HG03108 (cell line): ENCODE results near the gene HELZ.
A peak's percentile ranks its signal among the peaks of the same experiment; 100 is the strongest.
"Not testable (repeated sequence)": the region's sequence is repeated elsewhere in the genome, so short reads cannot be mapped to it uniquely, and the experiment has no call there.

ENCODE experiments used
- ATAC-seq: cut with Tn5 transposase; IDR thresholded peaks from one replicate; pipeline ENCODE4 v1.9.1; 2021; ENCODE audit warnings: moderate library complexity; ENCODE audit not compliant: unreplicated experiment

HELZ gene

DNA sequence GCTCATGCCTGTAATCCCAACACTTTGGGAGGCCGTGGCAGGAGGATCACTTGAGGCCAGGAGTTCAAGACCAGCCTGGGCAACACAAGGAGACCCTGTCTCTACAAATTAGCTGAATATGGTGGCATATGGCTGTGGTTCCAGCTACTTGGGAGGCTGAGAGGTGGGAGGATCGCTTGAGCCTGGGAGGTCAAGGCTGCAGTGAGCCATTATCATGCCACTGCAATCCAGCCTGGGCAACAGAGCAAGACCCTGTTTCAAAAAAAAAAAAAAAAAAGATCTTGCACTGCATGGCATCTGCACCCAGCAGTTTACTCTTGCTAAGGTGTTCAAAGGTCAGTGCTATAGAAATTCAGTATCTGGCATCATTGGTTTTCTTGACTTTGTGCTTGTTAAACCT lies 26.2 kb upstream of the HELZ start:
- not testable (repeated sequence) for ATAC-seq

DNA sequence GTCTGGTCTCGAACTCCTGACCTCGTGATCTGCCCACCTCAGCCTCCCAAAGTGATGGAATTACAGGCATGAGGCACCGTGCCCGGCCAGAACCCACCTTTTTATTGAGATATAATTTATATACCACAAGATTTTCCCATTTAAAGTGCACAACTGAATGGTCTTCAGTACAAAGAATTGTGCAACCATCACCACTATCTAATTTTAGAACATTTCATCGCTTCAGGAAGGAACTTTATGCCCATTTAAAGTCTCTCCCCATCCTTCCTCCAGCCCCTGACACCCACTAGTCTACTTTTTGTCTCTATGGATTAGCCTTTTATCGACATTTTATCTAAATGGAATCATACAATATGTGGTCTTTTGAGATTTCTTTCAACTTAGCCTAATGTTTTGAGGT lies 25.4 kb upstream of the HELZ start:
- ATAC-seq = no peak

DNA sequence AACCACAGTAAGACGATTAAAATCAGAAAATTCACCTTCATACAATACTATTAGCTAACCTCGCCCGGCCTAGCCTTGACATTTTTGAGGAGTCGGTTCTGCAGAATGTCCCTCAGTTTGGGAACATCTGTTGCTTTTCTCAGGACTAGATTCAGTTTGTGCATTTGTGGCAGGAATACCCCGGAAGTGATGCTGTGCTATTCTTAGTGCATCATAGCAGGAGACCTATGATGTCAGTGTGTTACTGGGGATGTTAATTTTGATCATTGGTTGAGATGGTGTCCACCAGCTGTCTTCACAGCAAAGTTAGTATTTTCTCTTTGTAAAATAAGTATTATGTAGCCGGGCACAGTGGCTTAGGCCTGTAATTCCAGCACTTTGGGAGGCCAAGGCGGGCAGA lies 21.5 kb upstream of the HELZ start:
- no peak for ATAC-seq

DNA sequence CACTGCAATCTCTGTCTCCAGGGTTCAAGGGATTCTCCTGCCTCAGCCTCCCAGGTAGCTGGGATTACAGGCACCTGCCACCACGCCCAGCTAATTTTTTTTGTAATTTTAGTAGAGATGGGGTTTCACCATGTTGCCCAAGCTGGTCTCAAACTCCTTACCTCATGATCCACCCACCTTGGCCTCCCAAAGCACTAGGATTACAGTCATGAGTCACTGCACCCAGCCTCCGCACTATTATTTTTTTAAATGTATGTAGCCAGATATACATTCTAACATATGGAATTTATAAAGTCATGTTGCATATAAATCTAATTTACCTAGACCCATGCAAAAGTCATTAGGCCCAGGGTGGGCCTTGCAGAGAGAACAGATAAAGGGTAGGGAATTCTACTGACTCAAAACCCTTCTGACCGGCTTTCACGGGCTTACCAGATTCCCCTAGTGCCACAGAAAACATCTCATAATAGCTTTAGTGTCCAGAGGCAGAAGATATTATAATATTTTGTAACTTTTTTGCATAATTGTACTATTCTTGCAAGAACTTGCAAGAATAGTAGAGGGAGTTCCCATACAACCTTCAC lies 20.5 kb upstream of the HELZ start:
- ATAC-seq = no peak

DNA sequence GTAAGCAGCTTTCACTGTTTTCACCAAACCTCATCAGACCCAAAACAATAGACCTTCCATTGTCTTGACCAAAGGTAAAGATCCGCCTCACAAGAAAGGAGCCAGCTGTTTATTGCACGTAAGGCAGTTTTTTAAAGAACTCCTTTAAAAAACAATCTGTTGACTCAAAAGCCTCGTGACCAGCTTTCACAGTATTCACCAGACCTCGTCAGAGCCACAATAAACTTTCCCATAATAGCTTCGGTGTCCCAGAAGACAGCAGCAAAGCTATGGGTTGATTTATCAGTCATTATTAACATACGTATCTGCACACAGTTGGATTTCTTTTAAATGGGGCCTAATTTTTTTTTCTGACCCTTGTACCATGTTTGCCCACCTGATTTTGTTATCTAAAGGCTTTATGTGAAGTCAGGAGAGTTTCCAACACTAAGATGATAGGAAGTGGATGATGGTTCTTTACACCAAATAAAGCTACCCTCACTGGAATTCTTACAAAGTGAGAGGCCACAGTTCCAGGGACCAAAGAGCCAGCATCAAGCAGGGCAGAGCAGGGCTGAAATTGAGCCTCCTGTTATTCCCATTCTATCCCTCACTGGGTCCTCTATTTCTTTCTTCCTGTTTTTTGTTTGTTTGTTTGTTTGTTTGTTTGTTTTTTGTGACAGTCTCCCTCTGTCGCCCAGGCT lies 17.6 kb upstream of the HELZ start:
- ATAC-seq = no peak

DNA sequence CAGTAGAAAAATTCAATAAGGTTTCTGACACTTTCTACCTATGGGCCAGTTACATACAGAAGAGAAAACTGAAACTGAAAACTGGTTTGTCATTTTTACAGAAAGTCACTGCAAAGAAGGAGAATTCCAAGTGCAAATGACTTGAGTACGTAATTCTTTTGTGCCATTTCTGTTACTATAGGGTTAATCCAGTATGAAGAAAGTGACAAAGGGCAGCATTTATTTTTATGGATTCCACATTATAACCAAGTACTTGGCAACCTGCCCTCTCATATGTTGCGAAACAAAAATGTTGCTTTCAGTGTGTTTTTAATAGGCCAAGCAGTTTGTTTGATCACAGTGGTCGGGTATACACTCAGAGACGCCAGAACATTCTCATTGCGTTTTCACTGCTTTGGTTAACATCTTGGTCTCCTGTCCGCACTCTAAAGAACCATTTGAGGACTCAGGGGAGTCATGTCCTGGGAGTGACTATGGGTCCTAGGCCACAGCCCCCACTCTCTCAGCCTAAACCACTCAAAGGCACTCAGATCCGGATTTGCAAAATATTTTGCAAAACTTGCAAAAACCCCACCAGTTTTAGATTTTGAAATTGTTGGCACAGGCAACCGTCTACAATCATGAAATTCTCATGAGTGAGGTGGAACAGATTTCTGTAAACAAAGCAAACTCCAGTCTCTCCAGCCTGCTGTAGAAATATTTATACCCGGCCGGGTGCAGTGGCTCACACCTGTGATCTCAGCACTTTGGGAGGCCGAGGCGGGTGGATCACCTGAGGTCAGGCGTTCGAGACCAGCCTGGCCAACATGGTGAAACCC lies 15.4 kb upstream of the HELZ start:
- ATAC-seq = no peak

DNA sequence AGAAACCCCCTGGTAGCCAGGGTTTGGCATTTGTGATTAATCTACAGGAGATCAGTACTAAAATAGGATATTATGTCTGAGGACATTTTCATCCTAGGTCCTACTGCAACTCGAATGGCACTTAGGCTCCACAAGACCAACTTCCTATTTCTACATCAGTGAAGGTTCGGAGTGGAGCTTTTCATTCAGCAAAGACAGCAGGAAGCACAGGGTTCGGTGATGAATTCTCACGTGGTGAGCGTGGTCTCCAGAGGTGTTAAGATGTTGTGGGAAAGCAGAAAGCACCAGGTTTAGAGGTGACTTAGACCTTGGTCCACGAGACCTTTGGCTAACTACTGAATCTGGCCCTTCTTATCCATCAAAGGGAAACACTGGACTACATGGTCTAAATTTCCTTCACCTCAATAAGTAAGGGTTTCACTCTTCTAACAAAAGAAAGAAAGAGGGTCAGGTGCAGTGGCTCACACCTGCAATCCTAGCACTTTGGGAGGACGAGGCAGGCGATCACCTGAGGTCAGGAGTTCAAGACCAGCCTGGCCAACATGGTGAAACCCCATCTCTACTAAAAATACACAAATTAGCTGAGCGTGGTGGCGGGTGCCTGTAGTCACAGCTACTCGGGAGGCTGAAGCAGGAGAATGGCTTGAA lies 13.9 kb upstream of the HELZ start:
- ATAC-seq = no peak

DNA sequence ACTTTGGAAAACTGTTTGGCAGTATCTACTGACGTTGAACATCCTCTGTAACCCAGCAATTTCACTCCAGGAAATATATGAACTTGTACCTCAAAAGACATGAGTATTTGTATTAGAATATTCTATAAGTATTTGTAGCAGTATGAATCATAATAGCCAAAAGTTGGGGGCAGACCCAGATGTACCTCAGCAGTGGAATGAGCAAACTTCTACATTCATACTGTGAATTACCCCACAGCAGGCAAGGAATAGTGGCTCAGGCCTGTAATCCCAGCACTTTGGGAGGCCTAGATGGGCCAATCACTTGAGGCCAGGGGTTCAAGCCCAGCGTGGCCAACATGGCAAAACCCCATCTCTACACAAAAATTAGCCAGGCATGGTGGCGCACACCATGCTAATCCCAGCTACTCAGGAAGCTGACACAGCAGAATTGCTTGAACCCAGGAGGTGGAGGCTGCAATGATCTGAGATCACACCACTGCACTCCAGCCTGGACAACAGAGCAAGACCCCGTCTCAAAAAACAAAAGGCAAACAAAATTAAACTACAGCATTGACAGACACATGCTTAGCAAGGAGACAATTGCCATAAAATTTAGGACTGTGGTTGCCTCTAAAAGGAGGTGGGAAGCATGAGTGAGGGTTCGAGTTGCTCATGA lies 11.2 kb upstream of the HELZ start:
- no peak for ATAC-seq

DNA sequence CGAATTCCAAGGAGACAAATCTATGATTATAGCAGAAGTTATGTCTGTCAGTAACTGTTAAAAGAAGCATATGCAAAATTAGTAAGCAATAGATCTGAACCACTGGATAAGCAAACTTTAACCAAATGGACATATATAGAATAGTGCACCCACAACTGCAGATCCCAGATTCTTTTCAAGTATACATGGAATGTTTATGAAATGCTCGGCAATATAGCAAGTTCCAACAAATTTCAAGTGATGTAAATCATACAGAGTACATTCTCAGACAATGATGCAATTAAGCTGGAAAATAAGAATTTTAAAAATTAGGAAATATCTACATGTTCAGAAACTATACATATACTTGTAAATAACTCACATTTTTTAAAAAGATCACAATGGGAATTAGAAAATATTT lies 8.4 kb upstream of the HELZ start:
- no peak for ATAC-seq

DNA sequence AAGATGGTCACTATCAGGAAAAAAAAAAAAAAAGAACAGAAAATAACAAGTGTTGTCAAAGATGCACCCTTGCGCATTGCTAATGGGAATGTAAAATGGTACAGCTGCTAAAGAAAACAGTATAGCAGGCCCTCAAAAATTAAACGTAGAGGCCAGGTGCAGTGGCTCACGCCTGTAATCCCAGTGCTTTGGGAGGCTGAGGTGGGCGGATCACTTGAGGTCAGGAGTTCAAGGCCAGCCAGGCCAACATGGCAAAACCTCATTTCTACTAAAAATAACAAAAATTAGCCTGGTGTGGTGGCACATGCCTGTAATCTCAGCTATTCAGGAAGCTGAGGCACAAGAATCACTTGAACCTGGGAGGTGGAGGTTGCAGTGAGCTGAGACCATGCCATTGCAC lies 6.6 kb upstream of the HELZ start:
- ATAC-seq = not testable (repeated sequence)

DNA sequence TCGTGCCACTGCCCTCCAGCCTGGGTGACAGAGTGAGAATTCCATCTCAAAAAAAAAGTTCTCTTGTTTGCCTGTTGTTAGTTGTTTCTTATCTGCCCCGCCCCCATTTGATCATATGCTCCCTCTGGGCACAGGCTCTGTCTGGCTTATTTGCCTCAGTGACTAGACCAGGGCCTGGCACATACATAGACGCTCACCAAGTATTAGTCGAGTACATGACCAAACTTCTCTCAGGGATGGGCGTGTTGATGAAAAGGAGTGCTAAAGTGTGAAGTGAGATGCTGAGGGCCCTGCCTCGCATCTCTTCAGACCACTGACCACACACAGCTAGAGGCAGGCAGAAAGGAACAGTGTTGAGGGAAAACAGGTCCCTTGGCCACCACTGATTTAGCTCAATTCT lies 3.3 kb upstream of the HELZ start:
- ATAC-seq = no peak

DNA sequence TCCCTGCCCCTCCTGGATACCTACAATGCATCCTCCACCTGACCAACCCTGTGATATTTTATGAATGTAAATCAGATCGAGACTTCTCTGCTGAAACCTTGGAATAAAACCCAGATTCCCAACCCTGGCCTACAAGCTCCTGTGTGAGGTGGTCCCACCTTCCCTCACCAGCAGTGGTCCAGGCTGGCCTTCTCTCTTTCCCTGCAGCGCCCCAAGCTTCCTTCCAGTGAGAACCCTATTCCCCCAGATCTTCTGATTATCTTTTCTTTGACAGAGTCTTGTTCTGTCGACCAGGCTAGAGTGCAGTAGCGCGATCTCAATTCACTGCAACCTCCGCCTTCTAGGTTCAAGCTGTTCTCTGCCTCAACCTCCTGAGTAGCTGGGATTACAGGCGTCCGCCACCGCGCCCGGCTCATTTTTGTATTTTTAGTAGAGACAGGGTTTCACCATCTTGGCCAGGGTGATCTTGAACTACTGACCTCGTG lies 2.5 kb upstream of the HELZ start:
- ATAC-seq = no peak

DNA sequence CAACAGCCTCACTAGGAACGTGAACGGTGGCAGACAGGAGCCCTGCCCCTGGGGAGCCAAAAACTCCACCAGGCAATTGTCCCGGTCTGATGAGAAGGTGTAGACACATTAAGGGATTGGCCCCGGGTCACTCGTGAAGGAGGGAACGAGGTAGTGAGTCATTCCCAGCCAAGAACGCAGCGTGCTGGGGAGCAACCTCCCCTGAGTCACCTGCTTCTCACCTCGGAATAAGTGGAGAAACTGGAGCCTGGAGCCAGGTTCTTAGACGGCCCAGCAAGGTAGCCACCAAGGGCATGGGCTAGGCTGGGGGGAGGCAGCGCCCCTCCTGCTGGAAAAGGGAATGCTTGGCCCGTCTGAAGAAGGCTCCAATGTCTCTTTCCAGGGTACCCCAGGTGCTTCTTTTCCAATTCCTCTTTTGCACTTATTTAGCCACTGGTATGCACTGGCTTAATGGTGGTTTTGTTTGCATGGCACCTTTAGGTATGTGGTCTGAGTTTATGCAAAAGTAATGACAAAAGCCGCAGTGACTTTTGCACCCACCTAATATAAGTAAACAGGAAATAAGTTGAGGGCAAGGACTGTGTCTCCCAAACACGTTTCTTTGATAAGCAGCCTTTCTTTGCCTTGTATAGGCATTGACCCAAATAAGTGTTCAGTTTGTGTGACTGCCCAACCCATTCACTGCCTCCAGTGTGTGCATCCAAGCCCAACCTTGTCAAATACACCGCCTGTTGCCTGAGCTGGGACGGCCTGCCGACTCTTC lies 1.8 kb upstream of the HELZ start:
- ATAC-seq = peak; percentile 63

DNA sequence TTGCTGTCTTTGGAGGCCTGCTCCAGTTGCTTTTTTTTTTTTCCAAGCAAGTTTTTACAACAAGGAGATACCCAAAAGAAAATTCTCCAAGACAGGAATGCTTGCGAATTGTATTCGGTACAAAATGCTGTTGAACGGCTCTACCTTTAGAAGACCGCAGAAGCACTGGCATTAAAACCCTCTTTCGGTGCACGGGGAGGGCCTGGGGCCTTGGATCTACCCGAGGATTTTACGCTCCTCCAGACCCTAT lies 1.3 kb upstream of the HELZ start:
- ATAC-seq = no peak

DNA sequence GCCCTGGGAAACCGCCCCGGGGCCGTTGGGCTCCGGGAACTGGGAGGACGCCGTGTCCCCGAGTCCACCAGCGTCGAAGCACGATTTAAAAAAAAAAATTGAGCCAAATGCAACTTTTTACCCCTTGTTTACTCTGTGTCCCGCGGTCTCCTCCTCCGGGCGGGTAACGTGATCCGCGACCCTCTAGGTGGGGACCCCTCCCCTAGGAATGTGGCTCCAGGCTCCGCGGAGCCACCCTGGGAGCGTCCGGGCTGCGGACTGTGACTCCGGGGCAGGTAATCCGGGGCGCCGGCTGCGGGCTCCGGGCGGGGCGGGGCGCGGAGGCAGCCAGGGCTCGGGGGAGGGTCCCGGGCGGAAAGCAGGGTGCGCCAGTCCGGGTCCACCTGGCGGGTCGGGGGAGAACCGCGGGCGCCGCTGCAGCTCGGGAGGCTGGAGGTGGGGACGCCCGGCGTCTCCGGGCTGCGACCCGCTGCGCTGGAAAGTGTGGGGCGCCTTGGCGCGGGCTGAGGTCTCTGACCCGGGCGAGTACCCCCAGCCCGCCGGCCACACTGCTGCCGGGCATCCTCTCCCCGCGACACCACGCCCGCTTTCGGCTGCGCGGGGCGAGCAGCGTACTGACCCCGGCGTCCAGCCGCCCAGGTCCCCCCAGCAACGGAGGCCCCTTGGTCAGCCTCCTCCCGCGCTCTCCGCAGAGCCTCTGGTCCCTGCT lies 852 bp upstream of the HELZ start:
- no peak for ATAC-seq

DNA sequence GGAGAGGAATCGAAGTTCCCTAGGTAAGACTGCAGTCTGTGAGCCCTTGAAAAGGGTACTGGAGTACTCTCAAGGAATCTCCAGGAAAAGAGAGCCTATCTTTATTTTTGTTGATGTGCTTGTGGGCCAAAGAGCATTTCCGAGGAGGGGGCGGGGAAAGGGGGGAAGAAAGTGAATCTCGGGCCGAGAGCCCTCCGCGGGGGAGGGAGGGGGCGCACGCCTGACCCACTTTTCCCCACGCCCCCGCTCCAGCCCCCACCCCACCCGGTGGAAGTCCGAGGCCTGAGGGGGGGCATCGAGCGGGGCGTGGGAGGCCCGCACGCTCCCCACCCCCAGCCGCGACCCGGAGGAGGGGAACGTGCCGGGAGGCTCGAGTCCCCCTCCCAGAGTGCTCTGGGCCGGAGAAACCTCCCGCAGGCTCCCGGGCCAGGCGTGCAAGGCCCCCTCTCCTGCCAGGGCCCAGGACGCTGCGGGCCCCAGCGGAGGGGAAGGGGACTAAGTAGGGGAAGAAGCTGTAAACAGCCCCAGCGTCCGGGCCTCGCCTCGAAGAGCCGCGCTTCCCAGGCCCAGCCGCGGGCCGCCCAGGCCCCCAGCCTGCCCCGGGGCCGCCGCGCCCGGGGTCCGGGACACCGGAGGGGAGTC lies 444 bp downstream of the HELZ start:
- peak; percentile 10 for ATAC-seq

DNA sequence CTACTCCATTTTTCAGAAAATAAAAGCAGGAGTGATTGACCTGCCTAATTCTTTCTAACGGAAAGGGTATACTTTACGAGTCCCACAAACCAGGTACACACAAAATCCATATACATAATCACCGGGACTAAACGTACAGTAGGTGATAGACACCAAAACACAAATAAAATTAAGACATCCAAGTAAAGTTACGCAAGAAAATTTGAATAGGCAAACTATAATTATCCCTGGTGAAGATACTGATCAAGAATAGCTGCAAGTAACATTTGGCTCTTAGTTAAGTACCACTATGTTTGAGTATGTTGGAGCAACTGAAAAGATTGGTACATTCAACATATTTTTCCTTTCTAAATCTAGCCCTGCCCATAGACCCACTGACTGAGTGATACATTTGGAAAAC lies 1.7 kb downstream of the HELZ start:
- no peak for ATAC-seq

DNA sequence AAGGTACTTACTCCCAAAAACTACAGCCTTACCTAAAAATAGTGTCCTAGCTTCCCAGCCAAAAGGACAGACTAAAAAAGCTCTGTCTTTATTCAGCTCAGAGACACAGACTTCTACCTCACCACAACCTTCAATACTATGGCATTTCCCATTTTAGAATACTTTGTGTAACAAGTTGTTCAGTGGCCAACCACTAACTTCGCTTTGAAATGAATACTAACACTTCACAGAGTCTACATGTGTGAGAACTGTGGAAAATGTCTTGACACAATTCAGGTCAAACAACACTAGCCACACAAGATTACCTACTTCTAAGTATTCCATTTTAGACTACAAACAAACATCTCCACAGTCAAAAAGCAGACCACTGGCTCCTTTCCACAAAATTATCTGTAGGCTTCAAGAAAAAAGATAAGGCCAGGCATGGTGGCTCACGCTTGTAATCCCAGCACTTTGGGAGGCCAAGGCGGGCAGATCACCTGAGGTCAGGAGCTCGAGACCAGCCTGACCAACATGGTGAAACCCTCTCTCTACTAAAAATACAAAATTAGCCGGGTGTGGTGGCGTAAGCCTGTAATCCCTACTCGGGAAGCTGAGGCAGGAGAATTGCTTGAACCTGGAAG lies 3.2 kb downstream of the HELZ start:
- no peak for ATAC-seq

DNA sequence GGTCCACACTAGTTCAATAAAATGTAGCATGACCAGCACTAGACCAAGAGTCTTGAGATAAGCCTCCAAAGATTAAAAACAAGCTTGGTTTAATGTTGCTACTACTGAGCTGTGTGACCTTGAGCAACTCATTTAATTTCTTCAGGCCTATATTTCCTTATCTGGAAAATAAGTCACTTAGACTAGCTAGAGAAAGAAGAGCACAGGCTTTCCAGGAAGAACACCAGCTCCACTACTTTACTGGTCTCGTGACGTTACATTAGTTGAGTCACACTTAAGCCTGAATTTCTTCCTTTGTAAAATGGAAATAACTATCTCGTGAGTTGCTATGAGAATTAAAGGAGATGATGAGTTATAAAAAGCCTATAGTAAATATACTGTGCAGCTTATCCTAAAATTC lies 5.4 kb downstream of the HELZ start:
- no peak for ATAC-seq
